NCI-H2107 (cell line): ENCODE measurements around the gene PSAT1.

Source experiments
- DNase-seq: peaks from one replicate; lab custom pipeline; 2025; lab: John Stamatoyannopoulos, UW

Gene PSAT1

GRCh38 chr9:78292716-78293497 lies 4.0 kb upstream of the PSAT1 start:
- no peak for DNase-seq

GRCh38 chr9:78294290-78295176 lies 2.4 kb upstream of the PSAT1 start:
- DNase-seq, result no peak

- DNase-seq, result no peak
Observed at GRCh38 chr9:78295177-78295575, 1.7 kb upstream of the PSAT1 start.

- no peak for DNase-seq
Observed at GRCh38 chr9:78295731-78296130, 1.2 kb upstream of the PSAT1 start.

- peak; percentile 65 for DNase-seq
Observed at GRCh38 chr9:78296201-78296892, 578 bp upstream of the PSAT1 start.

GRCh38 chr9:78297672-78297961 lies 692 bp downstream of the PSAT1 start:
- DNase-seq, result no peak

- DNase-seq, result no peak
Observed at GRCh38 chr9:78298046-78298765, 1.3 kb downstream of the PSAT1 start.

- DNase-seq, result no peak
Observed at GRCh38 chr9:78300209-78300608, 3.3 kb downstream of the PSAT1 start.

GRCh38 chr9:78301466-78301865 lies 4.5 kb downstream of the PSAT1 start:
- DNase-seq, result no peak

GRCh38 chr9:78303377-78304062 lies 6.6 kb downstream of the PSAT1 start:
- DNase-seq, result no peak

GRCh38 chr9:78304357-78304756 lies 7.4 kb downstream of the PSAT1 start:
- DNase-seq, result no peak

GRCh38 chr9:78306222-78307076 lies 9.5 kb downstream of the PSAT1 start:
- DNase-seq, result no peak

- DNase-seq, result no peak
Observed at GRCh38 chr9:78307360-78307759, 10.4 kb downstream of the PSAT1 start.

- DNase-seq, result no peak
Observed at GRCh38 chr9:78309066-78309465, 12.1 kb downstream of the PSAT1 start.

GRCh38 chr9:78311075-78311474 lies 14.2 kb downstream of the PSAT1 start:
- DNase-seq, result no peak

GRCh38 chr9:78311886-78312524 lies 15.1 kb downstream of the PSAT1 start:
- DNase-seq, result no peak

GRCh38 chr9:78314550-78314949 lies 17.6 kb downstream of the PSAT1 start:
- DNase-seq, result no peak

- DNase-seq, result no peak
Observed at GRCh38 chr9:78314953-78315870, 18.3 kb downstream of the PSAT1 start.
